ENCODE data around the gene UGT2A3.
"Not testable (repeated sequence)": the region's sequence is repeated elsewhere in the genome, so short reads cannot be mapped to it uniquely, and the experiment has no call there.

The UGT2A3 gene

DNA sequence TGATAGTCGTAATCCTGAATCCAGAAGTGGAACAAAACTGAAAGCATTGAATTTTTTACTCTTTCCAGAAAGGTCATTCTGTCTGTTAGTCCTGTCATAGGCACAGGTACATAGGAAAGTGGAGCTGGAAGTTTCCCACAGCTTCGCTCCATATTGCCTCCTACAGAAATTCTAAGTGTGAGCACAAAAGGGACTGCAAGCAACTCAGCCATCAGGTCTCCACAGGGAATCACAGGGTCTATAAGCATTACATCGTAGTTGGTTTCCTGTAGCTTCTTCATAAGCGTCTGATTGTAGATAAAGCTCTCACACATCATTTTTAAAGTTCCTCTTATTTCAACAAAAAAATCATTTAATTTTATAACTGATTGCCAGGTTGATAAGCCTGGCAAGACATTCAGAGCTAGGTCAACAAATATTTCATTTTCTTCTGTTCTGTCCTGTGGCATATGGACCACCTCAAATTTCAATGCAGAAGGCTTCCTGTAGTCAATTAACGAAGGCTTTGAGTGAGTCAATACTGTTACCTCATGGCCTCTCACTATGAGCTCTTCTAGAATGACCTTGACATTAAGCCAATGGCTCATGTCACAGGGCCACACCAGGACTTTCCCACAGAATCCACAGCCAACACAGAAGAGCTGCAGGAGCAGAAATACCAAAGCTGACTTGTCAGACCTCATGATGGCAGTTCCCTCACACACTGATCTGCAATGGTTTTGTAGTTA, at the start of gene UGT2A3:
Gene UGT2A3 (minus strand): TSS at position 727 of the 728 bp plus-strand sequence. CDS start 44 bp downstream, at position 683.
- Histone ChIP-seq H3K4me3 (ENCODE audit: low read length) (peak within 1 kb of the TSS; percentile 25), H3K9ac (ENCODE audit: low read length) (no peak within 1 kb of the TSS), H3K27me3 (ENCODE audit: control insufficient read depth, insufficient read depth, low read length) (no peaks in the 10 kb centered on the region), H3K27ac (ENCODE audit: low read depth, low read length) (no peak within 1 kb of the TSS), H3K4me1 (ENCODE audit: control insufficient read depth, insufficient read depth, low read length) (no peaks in the 10 kb centered on the region), H3K36me3 (ENCODE audit: control insufficient read depth, insufficient read depth, low read length) (no peaks in the 10 kb centered on the region)

- no peak overlapping the region for H3K9ac ChIP-seq (ENCODE audit: low read length)
- H3K27ac ChIP-seq (ENCODE audit: low read depth, low read length), result peak overlapping the region; percentile 22
- no peak overlapping the region for H3K4me3 ChIP-seq (ENCODE audit: low read length)
Observed at GRCh38 chr4:68997040-68997439, 45.4 kb upstream of the UGT2A3 start.

GRCh38 chr4:68995292-68995691, 43.7 kb upstream of the UGT2A3 start:
- no peaks in the 10 kb centered on the region for H3K27me3 ChIP-seq (ENCODE audit: control insufficient read depth, insufficient read depth, low read length)
- no peak overlapping the region for H3K27ac ChIP-seq (ENCODE audit: low read depth, low read length)
- H3K4me1 ChIP-seq (ENCODE audit: control insufficient read depth, insufficient read depth, low read length), result peaks cover 2% of the 10 kb centered on the region
- H3K4me3 ChIP-seq (ENCODE audit: low read length), result no peak overlapping the region
- no peak overlapping the region for H3K9ac ChIP-seq (ENCODE audit: low read length)
- H3K36me3 ChIP-seq (ENCODE audit: control insufficient read depth, insufficient read depth, low read length), result no peaks in the 10 kb centered on the region

More at GRCh38 chr4:68997040-68997439, 45.4 kb upstream of the UGT2A3 start:
- Histone ChIP-seq H3K36me3 (ENCODE audit: control insufficient read depth, insufficient read depth, low read length) (no peaks in the 10 kb centered on the region), H3K4me1 (ENCODE audit: control insufficient read depth, insufficient read depth, low read length) (peaks cover 2% of the 10 kb centered on the region), H3K27me3 (ENCODE audit: control insufficient read depth, insufficient read depth, low read length) (no peaks in the 10 kb centered on the region)

DNA sequence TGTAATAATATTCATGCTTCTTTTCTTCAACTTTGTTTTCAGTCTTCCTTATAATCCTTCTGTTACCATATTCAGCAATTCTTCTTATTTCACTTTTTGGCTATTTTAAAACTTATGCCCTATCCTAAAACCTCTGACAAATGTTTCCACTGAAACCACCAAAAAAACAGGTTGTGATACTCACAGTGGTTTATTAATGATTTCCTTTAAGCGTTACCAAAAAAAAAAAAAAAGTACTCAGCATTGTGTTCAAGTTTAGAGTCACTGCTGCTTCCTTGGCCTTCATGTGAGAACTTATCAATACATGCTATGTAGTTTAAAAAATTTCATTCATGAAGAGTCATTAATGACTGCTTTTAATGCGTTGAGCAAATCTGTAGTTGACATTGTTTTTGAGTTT, 35.4 kb upstream of the UGT2A3 start:
- H3K9ac ChIP-seq (ENCODE audit: low read length), result no peak overlapping the region
- H3K27ac ChIP-seq (ENCODE audit: low read depth, low read length), result no peak overlapping the region
- no peaks in the 10 kb centered on the region for H3K27me3 ChIP-seq (ENCODE audit: control insufficient read depth, insufficient read depth, low read length)
- no peak overlapping the region for H3K4me3 ChIP-seq (ENCODE audit: low read length)
- no peaks in the 10 kb centered on the region for H3K4me1 ChIP-seq (ENCODE audit: control insufficient read depth, insufficient read depth, low read length)
- no peaks in the 10 kb centered on the region for H3K36me3 ChIP-seq (ENCODE audit: control insufficient read depth, insufficient read depth, low read length)

- no peaks in the 10 kb centered on the region for H3K36me3 ChIP-seq (ENCODE audit: control insufficient read depth, insufficient read depth, low read length)
- H3K27ac ChIP-seq (ENCODE audit: low read depth, low read length), result no peak overlapping the region
- no peak overlapping the region for H3K4me3 ChIP-seq (ENCODE audit: low read length)
- H3K9ac ChIP-seq (ENCODE audit: low read length), result no peak overlapping the region
- no peaks in the 10 kb centered on the region for H3K4me1 ChIP-seq (ENCODE audit: control insufficient read depth, insufficient read depth, low read length)
- H3K27me3 ChIP-seq (ENCODE audit: control insufficient read depth, insufficient read depth, low read length), result no peaks in the 10 kb centered on the region
Observed at GRCh38 chr4:68985442-68985841, 33.8 kb upstream of the UGT2A3 start.

DNA sequence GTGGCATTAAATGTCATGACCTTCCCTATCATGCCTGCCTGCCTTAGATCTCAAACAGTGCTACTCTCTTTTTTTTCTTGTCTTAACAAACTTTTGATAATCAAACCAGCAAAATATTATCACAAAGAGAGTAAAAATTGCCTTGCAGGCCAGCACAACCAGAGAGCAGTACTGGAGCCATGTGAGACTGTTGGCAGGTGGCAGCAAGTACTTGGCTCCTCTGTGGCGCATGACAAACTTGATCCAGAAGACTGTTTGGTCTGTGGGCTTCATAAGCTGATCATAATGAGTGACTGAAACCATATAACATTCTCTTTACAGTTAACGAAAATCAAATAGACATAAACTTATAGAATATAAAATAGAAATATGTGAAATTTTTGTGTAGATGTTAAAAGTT, 33.3 kb upstream of the UGT2A3 start:
- Histone ChIP-seq H3K27ac (ENCODE audit: low read depth, low read length) (no peak overlapping the region), H3K9ac (ENCODE audit: low read length) (no peak overlapping the region), H3K27me3 (ENCODE audit: control insufficient read depth, insufficient read depth, low read length) (no peaks in the 10 kb centered on the region), H3K36me3 (ENCODE audit: control insufficient read depth, insufficient read depth, low read length) (no peaks in the 10 kb centered on the region), H3K4me3 (ENCODE audit: low read length) (no peak overlapping the region), H3K4me1 (ENCODE audit: control insufficient read depth, insufficient read depth, low read length) (no peaks in the 10 kb centered on the region)

GRCh38 chr4:68963374-68963773, 11.8 kb upstream of the UGT2A3 start:
- Histone ChIP-seq H3K27me3 (ENCODE audit: control insufficient read depth, insufficient read depth, low read length) (no peaks in the 10 kb centered on the region), H3K4me1 (ENCODE audit: control insufficient read depth, insufficient read depth, low read length) (no peaks in the 10 kb centered on the region), H3K9ac (ENCODE audit: low read length) (no peak overlapping the region), H3K27ac (ENCODE audit: low read depth, low read length) (no peak overlapping the region), H3K4me3 (ENCODE audit: low read length) (no peak overlapping the region), H3K36me3 (ENCODE audit: control insufficient read depth, insufficient read depth, low read length) (no peaks in the 10 kb centered on the region)

DNA sequence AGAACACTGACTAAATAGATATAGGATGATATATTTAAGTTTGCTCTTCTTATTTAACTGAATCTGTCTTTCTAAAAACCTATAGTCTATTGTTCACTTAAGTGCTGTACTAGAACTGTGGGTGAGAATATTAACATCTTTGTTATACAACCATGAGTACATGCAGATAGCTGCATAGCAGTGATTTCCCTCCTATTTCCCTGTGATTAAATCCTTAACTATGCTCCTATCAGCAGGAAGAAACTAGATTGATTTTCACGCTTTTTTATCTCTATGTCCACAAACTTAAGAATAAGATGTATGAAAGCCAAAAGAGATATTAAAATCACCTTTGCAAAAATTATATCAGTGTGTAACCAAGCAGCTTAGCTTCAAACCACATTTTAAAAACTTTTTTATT, 11.3 kb upstream of the UGT2A3 start:
- Histone ChIP-seq H3K27me3 (ENCODE audit: control insufficient read depth, insufficient read depth, low read length) (no peaks in the 10 kb centered on the region), H3K4me3 (ENCODE audit: low read length) (no peak overlapping the region), H3K4me1 (ENCODE audit: control insufficient read depth, insufficient read depth, low read length) (no peaks in the 10 kb centered on the region), H3K36me3 (ENCODE audit: control insufficient read depth, insufficient read depth, low read length) (no peaks in the 10 kb centered on the region), H3K27ac (ENCODE audit: low read depth, low read length) (no peak overlapping the region), H3K9ac (ENCODE audit: low read length) (no peak overlapping the region)

- Histone ChIP-seq H3K4me1 (ENCODE audit: control insufficient read depth, insufficient read depth, low read length) (no peaks in the 10 kb centered on the region), H3K4me3 (ENCODE audit: low read length) (no peak overlapping the region), H3K9ac (ENCODE audit: low read length) (no peak overlapping the region), H3K27ac (ENCODE audit: low read depth, low read length) (no peak overlapping the region), H3K36me3 (ENCODE audit: control insufficient read depth, insufficient read depth, low read length) (no peaks in the 10 kb centered on the region), H3K27me3 (ENCODE audit: control insufficient read depth, insufficient read depth, low read length) (no peaks in the 10 kb centered on the region)
Observed at GRCh38 chr4:68960294-68961163, 8.9 kb upstream of the UGT2A3 start.

- H3K27ac ChIP-seq (ENCODE audit: low read depth, low read length); H3K36me3 ChIP-seq (ENCODE audit: control insufficient read depth, insufficient read depth, low read length); H3K9ac ChIP-seq (ENCODE audit: low read length); H3K4me3 ChIP-seq (ENCODE audit: low read length); H3K4me1 ChIP-seq (ENCODE audit: control insufficient read depth, insufficient read depth, low read length); H3K27me3 ChIP-seq (ENCODE audit: control insufficient read depth, insufficient read depth, low read length): not testable (repeated sequence)
Observed at GRCh38 chr4:68959085-68959484, 7.5 kb upstream of the UGT2A3 start.

- Histone ChIP-seq H3K4me1 (ENCODE audit: control insufficient read depth, insufficient read depth, low read length) (no peaks in the 10 kb centered on the region), H3K9ac (ENCODE audit: low read length) (no peak overlapping the region), H3K27ac (ENCODE audit: low read depth, low read length) (no peak overlapping the region), H3K36me3 (ENCODE audit: control insufficient read depth, insufficient read depth, low read length) (no peaks in the 10 kb centered on the region), H3K4me3 (ENCODE audit: low read length) (no peak overlapping the region), H3K27me3 (ENCODE audit: control insufficient read depth, insufficient read depth, low read length) (no peaks in the 10 kb centered on the region)
Observed at GRCh38 chr4:68954126-68954525, 2.5 kb upstream of the UGT2A3 start.

DNA sequence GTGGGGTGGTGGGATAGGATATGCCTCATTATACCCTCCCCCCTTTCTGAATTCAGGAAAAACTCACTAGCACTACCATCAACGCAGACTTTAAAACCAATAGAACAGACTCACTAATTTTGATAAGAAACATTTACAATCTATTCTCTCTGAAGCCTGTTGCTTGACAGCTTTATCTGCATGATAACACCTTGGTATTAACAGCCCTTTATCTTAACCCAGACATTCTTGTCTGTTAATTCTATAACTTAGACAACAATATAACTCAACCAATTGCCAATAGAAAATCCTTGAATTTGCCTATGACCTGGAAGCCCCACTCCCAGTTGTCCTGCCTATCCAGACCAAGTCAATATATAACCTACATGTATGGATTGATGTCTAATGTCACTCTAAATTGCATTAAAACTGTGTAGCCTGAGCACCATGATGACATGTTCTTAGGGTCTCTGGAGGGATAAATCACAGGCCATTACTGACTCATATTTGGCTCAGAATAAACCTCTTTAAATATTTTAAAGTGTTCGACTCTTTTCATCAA, 1.5 kb upstream of the UGT2A3 start:
- no peaks in the 10 kb centered on the region for H3K27me3 ChIP-seq (ENCODE audit: control insufficient read depth, insufficient read depth, low read length)
- H3K4me3 ChIP-seq (ENCODE audit: low read length), result no peak overlapping the region
- no peak overlapping the region for H3K9ac ChIP-seq (ENCODE audit: low read length)
- H3K36me3 ChIP-seq (ENCODE audit: control insufficient read depth, insufficient read depth, low read length), result no peaks in the 10 kb centered on the region
- H3K27ac ChIP-seq (ENCODE audit: low read depth, low read length), result no peak overlapping the region
- H3K4me1 ChIP-seq (ENCODE audit: control insufficient read depth, insufficient read depth, low read length), result no peaks in the 10 kb centered on the region

Measured in rectal smooth muscle tissue (tissue), 1 donor.